HUES64 (cell line): ENCODE measurements around the gene DRAXIN.

ENCODE experiments used
- H3K27ac ChIP-seq: 2 replicates; pipeline ENCODE4 v1.7.0; 2013; ENCODE audit warnings: low read depth, low read length, inconsistent platforms
- H3K27me3 ChIP-seq: 2 replicates; pipeline ENCODE4 v1.6.1; 2013; ENCODE audit warnings: mild to moderate bottlenecking, low read length; ENCODE audit not compliant: insufficient read depth
- H3K36me3 ChIP-seq: 2 replicates; pipeline ENCODE4 v1.6.1; 2013; ENCODE audit warnings: mild to moderate bottlenecking, low read length; ENCODE audit not compliant: insufficient read depth
- H3K4me1 ChIP-seq: 2 replicates; pipeline ENCODE4 v1.6.1; 2013; ENCODE audit warnings: mild to moderate bottlenecking, low read length, moderate library complexity; ENCODE audit not compliant: insufficient read depth
- H3K4me3 ChIP-seq: 2 replicates; pipeline ENCODE4 v1.5.1; 2013; ENCODE audit warnings: mild to moderate bottlenecking, low read length, moderate library complexity
- H3K9ac ChIP-seq: 2 replicates; pipeline ENCODE4 v1.6.1; 2013; ENCODE audit warnings: mild to moderate bottlenecking, low read depth, low read length
- H3K9me3 ChIP-seq: 2 replicates; pipeline ENCODE4 v1.6.1; 2013; ENCODE audit warnings: low read depth, low read length; ENCODE audit not compliant: insufficient read depth
- WGBS: fragments of 150-250, 120-280 bp; methylation state at CpG from one replicate; pipeline ENCODE4 v1.1.7; 2013; ENCODE audit warnings: missing lambda C conversion rate; 5-methylcytosine and 5-hydroxymethylcytosine counted together

The DRAXIN gene

GRCh38 chr1:11649624-11650330, 41.7 kb upstream of the DRAXIN start:
- Histone ChIP-seq H3K27me3 (peaks cover 43% of the 10 kb centered on the region), H3K27ac (no peak overlapping the region; the same call in 1 of the 2 replicates), H3K9ac (no peak overlapping the region), H3K9me3 (no peaks in the 10 kb centered on the region), H3K36me3 (no peaks in the 10 kb centered on the region), H3K4me3 (peak overlapping the region; percentile 43; the same call in 1 of the 2 replicates), H3K4me1 (peaks cover 26% of the 10 kb centered on the region)
- WGBS: 30% methylated on average over 21 of the region's 21 CpGs

- Histone ChIP-seq H3K9ac (no peak overlapping the region), H3K27me3 (peaks cover 43% of the 10 kb centered on the region), H3K27ac (no peak overlapping the region; the same call in 1 of the 2 replicates), H3K4me3 (peak overlapping the region; percentile 43), H3K36me3 (no peaks in the 10 kb centered on the region), H3K4me1 (peaks cover 28% of the 10 kb centered on the region), H3K9me3 (no peaks in the 10 kb centered on the region)
- WGBS: 5% methylated on average over 47 of the region's 47 CpGs
Measured at GRCh38 chr1:11650331-11650991, 41.0 kb upstream of the DRAXIN start.

- Histone ChIP-seq H3K4me1 (peaks cover 29% of the 10 kb centered on the region), H3K9ac (no peak overlapping the region), H3K4me3 (peak overlapping the region; percentile 43; the same call in 1 of the 2 replicates), H3K36me3 (no peaks in the 10 kb centered on the region), H3K9me3 (no peaks in the 10 kb centered on the region), H3K27me3 (peaks cover 43% of the 10 kb centered on the region), H3K27ac (no peak overlapping the region)
- WGBS: 83% methylated on average over 4 of the region's 4 CpGs
Measured at GRCh38 chr1:11651017-11651416, 40.5 kb upstream of the DRAXIN start.

- 92% methylated on average over 11 of the region's 11 CpGs for WGBS
- no peak overlapping the region for H3K9ac ChIP-seq
- no peak overlapping the region for H3K4me3 ChIP-seq
- peaks cover 29% of the 10 kb centered on the region for H3K4me1 ChIP-seq
- peaks cover 43% of the 10 kb centered on the region for H3K27me3 ChIP-seq
- H3K27ac ChIP-seq: no peak overlapping the region
- no peaks in the 10 kb centered on the region for H3K9me3 ChIP-seq
- peaks cover 7% of the 10 kb centered on the region for H3K36me3 ChIP-seq
Measured at GRCh38 chr1:11652203-11652780, 39.2 kb upstream of the DRAXIN start.

- 59% methylated on average over 17 of the region's 17 CpGs for WGBS
- Histone ChIP-seq H3K9ac (peak overlapping the region; percentile 56), H3K4me1 (peaks cover 27% of the 10 kb centered on the region), H3K27ac (no peak overlapping the region), H3K9me3 (no peaks in the 10 kb centered on the region), H3K27me3 (peaks cover 43% of the 10 kb centered on the region), H3K36me3 (peaks cover 15% of the 10 kb centered on the region), H3K4me3 (peak overlapping the region; percentile 74)
Measured at GRCh38 chr1:11653101-11653860, 38.2 kb upstream of the DRAXIN start.

- Histone ChIP-seq H3K27ac (no peak overlapping the region), H3K9me3 (no peaks in the 10 kb centered on the region), H3K4me3 (peak overlapping the region; percentile 74)
Measured at GRCh38 chr1:11653861-11654136, 37.7 kb upstream of the DRAXIN start.

GRCh38 chr1:11654137-11654938, 37.2 kb upstream of the DRAXIN start, which contains the start of the genes FBXO2 and FBXO44:
Gene FBXO2 (minus strand): TSS chr1:11654429. CDS start chr1:11654340, 89 bp downstream.
Gene FBXO44 (plus strand): TSS chr1:11654877. CDS start chr1:11655836, 959 bp downstream.
- WGBS: under 1% methylated on average over 89 of the region's 94 CpGs
- H3K4me3 ChIP-seq: peak within 1 kb of the TSS; percentile 74
- no peak within 1 kb of the TSS; the same call in 1 of the 2 replicates for H3K27ac ChIP-seq
- no peaks in the 10 kb centered on the region for H3K9me3 ChIP-seq
- H3K27me3 ChIP-seq: peaks cover 41% of the 10 kb centered on the region
- H3K4me1 ChIP-seq: peaks cover 24% of the 10 kb centered on the region
- peaks cover 16% of the 10 kb centered on the region for H3K36me3 ChIP-seq
- H3K9ac ChIP-seq: peak within 1 kb of the TSS; percentile 56

More at GRCh38 chr1:11653861-11654136, 37.7 kb upstream of the DRAXIN start:
- Histone ChIP-seq H3K27me3 (peaks cover 43% of the 10 kb centered on the region), H3K9ac (peak overlapping the region; percentile 56), H3K4me1 (peaks cover 24% of the 10 kb centered on the region), H3K36me3 (peaks cover 15% of the 10 kb centered on the region)
- WGBS: 35% methylated on average over 7 of the region's 7 CpGs

GRCh38 chr1:11654939-11655808, 36.3 kb upstream of the DRAXIN start:
- H3K9me3 ChIP-seq: no peaks in the 10 kb centered on the region
- H3K36me3 ChIP-seq: peaks cover 22% of the 10 kb centered on the region
- no peak overlapping the region for H3K27ac ChIP-seq
- 9% methylated on average over 38 of the region's 45 CpGs for WGBS
- peak overlapping the region; percentile 74 for H3K4me3 ChIP-seq
- peak overlapping the region; percentile 49; the same call in 1 of the 2 replicates for H3K9ac ChIP-seq
- peaks cover 33% of the 10 kb centered on the region for H3K27me3 ChIP-seq
- peaks cover 19% of the 10 kb centered on the region for H3K4me1 ChIP-seq

GRCh38 chr1:11657654-11658053, 33.9 kb upstream of the DRAXIN start:
- 94% methylated on average over 4 of the region's 6 CpGs for WGBS

More at GRCh38 chr1:11657654-11658053, 33.9 kb upstream of the DRAXIN start:
- Histone ChIP-seq H3K9ac (no peak overlapping the region), H3K4me3 (no peak overlapping the region), H3K4me1 (peaks cover 12% of the 10 kb centered on the region), H3K36me3 (peaks cover 41% of the 10 kb centered on the region), H3K9me3 (no peaks in the 10 kb centered on the region), H3K27me3 (peaks cover 14% of the 10 kb centered on the region), H3K27ac (no peak overlapping the region)
